Measurements from ENCODE around the gene COBL.

COBL gene

DNA sequence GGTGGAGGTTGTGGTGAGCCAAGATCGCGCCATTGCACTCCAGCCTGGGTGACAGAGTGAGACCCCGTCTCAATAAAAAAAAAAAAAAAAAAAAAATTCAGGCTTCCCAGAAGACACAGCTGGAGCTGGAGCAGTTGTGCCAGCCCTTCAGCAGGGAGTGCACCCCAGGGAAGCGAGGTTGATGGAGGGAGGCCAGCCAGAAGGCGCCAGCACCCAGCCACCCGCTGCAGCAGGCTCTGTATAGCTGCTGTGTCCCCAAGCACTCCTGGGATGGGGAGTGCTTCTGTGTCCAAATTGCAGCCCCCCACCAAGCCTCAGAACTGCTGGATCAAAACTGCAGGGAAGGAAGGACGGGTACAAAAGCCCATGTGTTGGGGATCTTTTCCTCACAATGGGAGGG is 47.8 kb downstream of the COBL start:
- DNase-seq (ENCODE audit: insufficient read length) = no peak
- no peak for FAIRE-seq
- no peak for TF ChIP-seq POLR2A (IDR thresholded peaks at IDR 0.05; ENCODE audit: low read depth, low read length)
- TF ChIP-seq TAF1 (IDR thresholded peaks at IDR 0.05; ENCODE audit: borderline replicate concordance, low read depth, low read length) = no peak
- no peak for TF ChIP-seq POLR2AphosphoS5 (IDR thresholded peaks at IDR 0.05; ENCODE audit: low read depth, low read length)

DNA sequence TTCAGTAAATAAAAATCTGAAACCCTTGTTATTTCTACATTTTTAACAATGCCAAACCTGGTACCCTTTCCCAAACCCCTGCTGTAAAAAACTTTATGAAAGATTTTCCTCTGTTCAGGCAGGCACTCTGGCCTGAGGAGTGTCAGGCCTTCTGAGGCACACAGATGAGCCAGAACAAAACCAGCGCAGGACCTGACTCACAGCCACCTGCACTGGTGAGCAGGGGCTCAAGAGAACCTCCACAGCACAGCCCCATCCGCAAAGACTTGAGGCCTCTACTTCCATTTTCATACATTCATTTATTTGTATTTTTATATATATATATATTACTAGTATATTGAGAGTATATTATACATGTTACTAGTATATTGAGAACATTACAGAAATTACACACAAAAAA is 49.4 kb downstream of the COBL start:
- FAIRE-seq (no peak), DNase-seq (ENCODE audit: insufficient read length) (no peak)
- no peak for TF ChIP-seq TAF1 (IDR thresholded peaks at IDR 0.05; ENCODE audit: borderline replicate concordance, low read depth, low read length)
- TF ChIP-seq POLR2AphosphoS5 (IDR thresholded peaks at IDR 0.05; ENCODE audit: low read depth, low read length) = no peak
- no peak for TF ChIP-seq POLR2A (IDR thresholded peaks at IDR 0.05; ENCODE audit: low read depth, low read length)

DNA sequence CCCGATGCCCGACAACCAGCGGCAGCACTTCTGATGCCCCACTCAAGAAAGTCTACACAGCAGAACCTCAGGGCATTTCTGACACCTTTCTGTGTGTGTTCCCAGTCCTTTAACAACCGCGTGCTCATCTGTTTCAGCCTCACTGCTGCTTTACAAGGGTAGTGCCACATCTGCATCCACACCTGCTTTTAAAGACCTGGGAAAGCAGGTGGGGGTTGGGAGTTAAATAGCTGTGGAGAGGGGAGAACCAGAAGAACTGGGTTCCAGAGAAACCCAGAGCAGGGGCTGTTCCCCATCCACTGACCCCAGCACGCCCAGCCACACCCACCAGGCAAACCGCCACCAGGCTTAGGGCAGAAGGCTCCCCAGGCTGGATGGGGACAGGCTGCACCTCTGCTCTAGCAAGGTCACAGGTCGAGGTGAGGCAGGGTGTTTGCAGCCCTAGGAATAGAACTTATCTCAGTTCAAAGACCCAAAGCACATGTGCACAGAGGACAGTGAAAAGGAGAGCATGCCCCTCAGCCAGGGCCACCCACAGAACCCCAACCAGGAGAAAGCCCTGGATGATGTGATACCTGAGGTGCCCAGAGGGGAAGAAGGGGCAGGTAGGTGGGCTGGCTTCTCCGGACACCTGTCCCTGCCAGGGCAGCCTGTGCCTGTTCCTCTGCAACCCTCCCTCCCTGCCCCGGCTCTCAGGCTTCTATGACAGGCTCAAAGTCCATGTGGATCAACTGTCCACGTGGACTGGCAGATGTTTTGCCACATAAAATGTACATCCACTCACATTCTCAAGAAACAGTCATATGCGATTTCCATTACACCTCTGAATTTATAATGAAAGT is 51.3 kb downstream of the COBL start:
- no peak for DNase-seq (ENCODE audit: insufficient read length)
- no peak for FAIRE-seq
- TF ChIP-seq POLR2AphosphoS5 (IDR thresholded peaks at IDR 0.05; ENCODE audit: low read depth, low read length) = no peak
- no peak for TF ChIP-seq POLR2A (IDR thresholded peaks at IDR 0.05; ENCODE audit: low read depth, low read length)
- no peak for TF ChIP-seq TAF1 (IDR thresholded peaks at IDR 0.05; ENCODE audit: borderline replicate concordance, low read depth, low read length)

GRCh38 chr7:51263631-51264484 is 52.8 kb downstream of the COBL start:
- no peak for FAIRE-seq

GRCh38 chr7:51262796-51263531 is 53.6 kb downstream of the COBL start:
- no peak for TF ChIP-seq POLR2A (IDR thresholded peaks at IDR 0.05; ENCODE audit: low read depth, low read length)
- TF ChIP-seq POLR2AphosphoS5 (IDR thresholded peaks at IDR 0.05; ENCODE audit: low read depth, low read length) = no peak
- TF ChIP-seq TAF1 (IDR thresholded peaks at IDR 0.05; ENCODE audit: borderline replicate concordance, low read depth, low read length) = no peak
- FAIRE-seq (no peak), DNase-seq (ENCODE audit: insufficient read length) (no peak)

More at GRCh38 chr7:51263631-51264484, 52.8 kb downstream of the COBL start:
- no peak for DNase-seq (ENCODE audit: insufficient read length)
- TF ChIP-seq POLR2AphosphoS5 (IDR thresholded peaks at IDR 0.05; ENCODE audit: low read depth, low read length) (no peak), TAF1 (IDR thresholded peaks at IDR 0.05; ENCODE audit: borderline replicate concordance, low read depth, low read length) (no peak), POLR2A (IDR thresholded peaks at IDR 0.05; ENCODE audit: low read depth, low read length) (no peak)

DNA sequence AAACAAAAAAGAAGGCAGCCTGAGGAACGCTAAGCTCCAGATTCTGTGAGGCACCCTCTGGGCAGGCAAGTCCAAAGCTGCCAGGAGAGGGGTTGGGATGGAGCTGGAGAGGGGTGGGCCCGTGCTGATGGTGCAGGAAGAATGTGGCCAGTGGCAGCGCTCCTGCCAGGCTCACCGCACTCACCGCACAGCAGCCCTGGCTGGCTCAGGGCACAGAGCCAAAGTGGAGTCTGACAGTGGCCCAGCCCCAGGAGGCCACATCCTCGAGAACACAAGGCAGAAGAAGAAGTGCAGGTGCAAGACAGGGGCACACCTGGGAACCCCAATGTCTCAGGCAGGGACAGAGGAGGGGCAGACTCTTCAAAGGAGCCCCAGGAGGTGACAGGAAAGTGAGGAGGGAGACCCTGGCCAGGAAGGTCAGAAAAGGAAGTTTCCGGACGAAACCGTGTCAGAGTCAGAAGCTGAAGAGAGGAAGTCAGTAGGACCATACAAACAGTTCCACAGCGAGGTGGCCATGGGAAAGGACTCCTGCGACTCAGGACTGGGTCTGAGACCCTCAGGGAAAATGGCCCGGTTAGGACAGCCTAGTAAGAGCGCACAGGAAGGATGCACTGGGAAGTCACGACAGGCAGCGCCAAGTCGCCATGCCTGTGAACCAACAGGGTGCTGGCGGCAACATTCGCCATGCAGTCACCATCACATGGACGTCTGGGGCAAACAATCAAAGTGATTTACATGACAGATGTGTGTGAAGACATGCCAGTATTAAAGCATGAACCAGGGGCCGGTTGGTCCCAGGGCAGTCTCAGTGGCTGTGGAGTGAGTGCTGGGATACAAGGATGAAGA is 54.4 kb downstream of the COBL start:
- FAIRE-seq (no peak), DNase-seq (ENCODE audit: insufficient read length) (no peak)
- TF ChIP-seq TAF1 (IDR thresholded peaks at IDR 0.05; ENCODE audit: borderline replicate concordance, low read depth, low read length) (no peak), POLR2AphosphoS5 (IDR thresholded peaks at IDR 0.05; ENCODE audit: low read depth, low read length) (no peak), POLR2A (IDR thresholded peaks at IDR 0.05; ENCODE audit: low read depth, low read length) (no peak)

- DNase-seq (ENCODE audit: insufficient read length) (no peak), FAIRE-seq (no peak)
Observed at GRCh38 chr7:51261117-51261835, 55.3 kb downstream of the COBL start.

DNA sequence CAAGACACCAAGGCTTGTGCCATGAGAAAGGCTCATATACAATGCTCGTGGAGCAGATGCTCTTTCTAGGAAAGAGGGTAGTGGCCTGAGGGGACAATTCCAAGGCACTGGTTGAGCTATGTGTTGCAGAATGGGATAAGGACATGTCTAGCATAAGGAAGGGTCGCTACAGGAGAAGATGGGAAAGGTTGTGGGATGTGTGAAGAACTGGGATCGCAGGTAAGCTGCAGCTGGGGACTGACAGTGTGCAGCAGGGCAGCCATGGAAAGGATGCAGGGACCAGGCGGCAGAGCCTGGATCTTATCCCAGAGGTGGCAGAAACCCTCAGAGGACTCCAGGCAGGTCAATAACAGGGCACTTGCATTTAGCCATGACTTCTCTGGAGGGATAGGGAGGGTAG is 56.1 kb downstream of the COBL start:
- no peak for FAIRE-seq
- DNase-seq (ENCODE audit: insufficient read length) = no peak
- TF ChIP-seq POLR2A (IDR thresholded peaks at IDR 0.05; ENCODE audit: low read depth, low read length) (no peak), TAF1 (IDR thresholded peaks at IDR 0.05; ENCODE audit: borderline replicate concordance, low read depth, low read length) (no peak), POLR2AphosphoS5 (IDR thresholded peaks at IDR 0.05; ENCODE audit: low read depth, low read length) (no peak)

More at GRCh38 chr7:51261117-51261835, 55.3 kb downstream of the COBL start:
- TF ChIP-seq TAF1 (IDR thresholded peaks at IDR 0.05; ENCODE audit: borderline replicate concordance, low read depth, low read length) (no peak), POLR2A (IDR thresholded peaks at IDR 0.05; ENCODE audit: low read depth, low read length) (no peak), POLR2AphosphoS5 (IDR thresholded peaks at IDR 0.05; ENCODE audit: low read depth, low read length) (no peak)

GRCh38 chr7:51259766-51260165 is 56.8 kb downstream of the COBL start:
- FAIRE-seq = no peak
- TF ChIP-seq POLR2A (IDR thresholded peaks at IDR 0.05; ENCODE audit: low read depth, low read length) (no peak), POLR2AphosphoS5 (IDR thresholded peaks at IDR 0.05; ENCODE audit: low read depth, low read length) (no peak), TAF1 (IDR thresholded peaks at IDR 0.05; ENCODE audit: borderline replicate concordance, low read depth, low read length) (no peak)
- no peak for DNase-seq (ENCODE audit: insufficient read length)

DNA sequence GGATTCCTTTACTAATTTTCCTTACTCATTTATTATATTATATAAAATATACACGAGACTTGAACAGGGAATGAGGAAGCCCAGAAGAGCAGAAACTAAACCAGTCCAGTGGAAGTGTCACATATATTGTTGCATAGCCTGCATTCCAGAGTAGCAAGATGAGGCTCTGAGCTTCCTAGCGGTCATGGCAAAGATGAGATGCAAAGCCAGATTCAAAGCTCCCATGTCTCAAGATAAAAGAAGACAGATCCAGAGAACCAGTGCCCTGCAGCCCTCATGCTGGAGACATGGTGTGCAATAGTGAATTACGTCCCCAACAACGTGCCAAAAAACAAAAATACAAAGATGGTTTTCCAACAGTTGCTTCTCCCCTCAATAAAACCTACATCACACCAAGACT is 59.7 kb downstream of the COBL start:
- DNase-seq (ENCODE audit: insufficient read length) (no peak), FAIRE-seq (no peak)
- TF ChIP-seq POLR2AphosphoS5 (IDR thresholded peaks at IDR 0.05; ENCODE audit: low read depth, low read length) (no peak), POLR2A (IDR thresholded peaks at IDR 0.05; ENCODE audit: low read depth, low read length) (no peak)

Data from GM12892 (cell line).